Measurements from ENCODE around the gene RCAN3. TPM values are rescaled to one million over a fixed set of nuclear protein-coding genes. Genes with fewer than 3 reads are reported as not detected.

RCAN3 gene
- total and polyA plus RNA-seq, 5 experiments from 2014 or later = 103 to 217 (median 152) TPM

- H3K27me3 Mint-ChIP-seq = no peaks in the 10 kb centered on the region
- H3K27ac Mint-ChIP-seq = peak overlapping the region in 2 of 10 donors; percentile 13 to 29
- no peaks in the 10 kb centered on the region for H3K9me3 Mint-ChIP-seq
- ATAC-seq (no peak), DNase-seq (no peak)
- H3K36me3 Mint-ChIP-seq = no peaks in the 10 kb centered on the region
- POLR2A ChIA-PET = no interaction called here
- no peak overlapping the region for H3K4me3 Mint-ChIP-seq
- H3K4me1 Mint-ChIP-seq = peaks cover 4 to 13% (median 8%) of the 10 kb centered on the region in 4 donors
Observed at GRCh38 chr1:24566236-24566867, 63.7 kb downstream of the RCAN3 start.

GRCh38 chr1:24567792-24568388 lies 65.3 kb downstream of the RCAN3 start:
- ATAC-seq = peak; percentile 25 to 53
- no peaks in the 10 kb centered on the region for H3K27me3 Mint-ChIP-seq
- no peaks in the 10 kb centered on the region for H3K9me3 Mint-ChIP-seq
- POLR2A ChIA-PET = no interaction called here
- DNase-seq = peak in 2 of 10 donors; percentile 15 to 17
- H3K27ac Mint-ChIP-seq = peak overlapping the region in 4 of 10 donors; percentile 2 to 66 (median 25)
- no peak overlapping the region for H3K4me3 Mint-ChIP-seq
- H3K4me1 Mint-ChIP-seq = peaks cover 10 to 14% (median 12%) of the 10 kb centered on the region in 4 donors
- no peaks in the 10 kb centered on the region for H3K36me3 Mint-ChIP-seq

GRCh38 chr1:24568475-24568874 lies 65.8 kb downstream of the RCAN3 start:
- no peak for ATAC-seq
- POLR2A ChIA-PET = no interaction called here
- H3K4me1 Mint-ChIP-seq = peaks cover 10 to 15% (median 12%) of the 10 kb centered on the region in 4 donors
- H3K27ac Mint-ChIP-seq = peak overlapping the region in 4 of 10 donors; percentile 2 to 66 (median 25)
- no peak overlapping the region for H3K4me3 Mint-ChIP-seq
- H3K9me3 Mint-ChIP-seq = no peaks in the 10 kb centered on the region
- H3K36me3 Mint-ChIP-seq = no peaks in the 10 kb centered on the region
- no peaks in the 10 kb centered on the region for H3K27me3 Mint-ChIP-seq
- no peak for DNase-seq

- Mint-ChIP-seq H3K4me3 (no peak overlapping the region), H3K9me3 (no peaks in the 10 kb centered on the region), H3K4me1 (peaks cover 10 to 15% (median 12%) of the 10 kb centered on the region in 4 donors), H3K27me3 (no peaks in the 10 kb centered on the region), H3K27ac (peak overlapping the region in 3 of 10 donors; percentile 46 to 66 (median 59)), H3K36me3 (no peaks in the 10 kb centered on the region)
- ATAC-seq (no peak), DNase-seq (no peak)
- POLR2A ChIA-PET = no interaction called here
Observed at GRCh38 chr1:24570265-24571125, 67.9 kb downstream of the RCAN3 start.

GRCh38 chr1:24572301-24572700 lies 69.7 kb downstream of the RCAN3 start:
- no peaks in the 10 kb centered on the region for H3K9me3 Mint-ChIP-seq
- H3K27ac Mint-ChIP-seq = peak overlapping the region in 7 of 10 donors; percentile 26 to 92 (median 79)
- no peaks in the 10 kb centered on the region for H3K27me3 Mint-ChIP-seq
- ATAC-seq (peak in 1 of 2 donors; percentile 32), DNase-seq (no peak)
- peak overlapping the region in 8 of 10 donors; percentile 37 to 80 (median 66) for H3K4me3 Mint-ChIP-seq
- no peaks in the 10 kb centered on the region for H3K36me3 Mint-ChIP-seq
- H3K4me1 Mint-ChIP-seq = peaks cover 10 to 15% (median 12%) of the 10 kb centered on the region in 4 donors
- POLR2A ChIA-PET = no interaction called here

GRCh38 chr1:24575905-24576587 lies 73.4 kb downstream of the RCAN3 start:
- POLR2A ChIA-PET = interaction anchor here (0.6 to 0.7 kb wide), 3 partner anchors 89 to 180 kb away, joined by 3 read pairs; no protein-coding TSS in a partner anchor
- Mint-ChIP-seq H3K4me3 (no peak overlapping the region), H3K27ac (peak overlapping the region in 1 of 10 donors; percentile 53), H3K4me1 (peaks cover 10 to 13% (median 11%) of the 10 kb centered on the region in 4 donors), H3K27me3 (no peaks in the 10 kb centered on the region), H3K9me3 (peaks cover 0 to 3% (median 0%) of the 10 kb centered on the region in 9 donors), H3K36me3 (no peaks in the 10 kb centered on the region)
- DNase-seq (no peak), ATAC-seq (no peak)

- ATAC-seq = no peak
- Mint-ChIP-seq H3K36me3 (peaks cover 0 to 2% (median 0%) of the 10 kb centered on the region in 3 donors), H3K9me3 (peaks cover 0 to 3% (median 0%) of the 10 kb centered on the region in 9 donors)
Observed at GRCh38 chr1:24578846-24579245, 76.2 kb downstream of the RCAN3 start.

GRCh38 chr1:24580756-24581155 lies 78.1 kb downstream of the RCAN3 start:
- no peak overlapping the region for H3K27ac Mint-ChIP-seq
- H3K9me3 Mint-ChIP-seq = peaks cover 0 to 3% (median 0%) of the 10 kb centered on the region in 9 donors
- ATAC-seq (no peak), DNase-seq (no peak)
- no peaks in the 10 kb centered on the region for H3K27me3 Mint-ChIP-seq
- H3K4me1 Mint-ChIP-seq = peaks cover 0 to 2% (median under 1%) of the 10 kb centered on the region in 4 donors
- POLR2A ChIA-PET = no interaction called here
- no peak overlapping the region for H3K4me3 Mint-ChIP-seq
- H3K36me3 Mint-ChIP-seq = peaks cover 0 to 2% (median 0%) of the 10 kb centered on the region in 3 donors

More at GRCh38 chr1:24578846-24579245, 76.2 kb downstream of the RCAN3 start:
- DNase-seq = no peak
- POLR2A ChIA-PET = no interaction called here
- Mint-ChIP-seq H3K27me3 (no peaks in the 10 kb centered on the region), H3K4me3 (no peak overlapping the region), H3K4me1 (peaks cover 0 to 2% (median 0%) of the 10 kb centered on the region in 4 donors), H3K27ac (no peak overlapping the region)

- H3K9me3 Mint-ChIP-seq = peaks cover 0 to under 1% (median 0%) of the 10 kb centered on the region in 9 donors
- H3K27me3 Mint-ChIP-seq = no peaks in the 10 kb centered on the region
- peaks cover 7 to 10% (median 9%) of the 10 kb centered on the region in 4 donors for H3K4me1 Mint-ChIP-seq
- no peak for ATAC-seq
- H3K36me3 Mint-ChIP-seq = peaks cover 0 to 2% (median 0%) of the 10 kb centered on the region in 3 donors
- POLR2A ChIA-PET = interaction anchor here (0.5 to 1.2 kb wide), 3 partner anchors 21 to 123 kb away, joined by 3 to 4 read pairs (median 3); no protein-coding TSS in a partner anchor
- DNase-seq = no peak
- peak overlapping the region in 2 of 10 donors; percentile 54 to 87 for H3K27ac Mint-ChIP-seq
- no peak overlapping the region for H3K4me3 Mint-ChIP-seq
Observed at GRCh38 chr1:24584171-24584647, 81.6 kb downstream of the RCAN3 start.

- H3K36me3 Mint-ChIP-seq = peaks cover 0 to 2% (median 0%) of the 10 kb centered on the region in 3 donors
- H3K4me1 Mint-ChIP-seq = peaks cover 7 to 10% (median 9%) of the 10 kb centered on the region in 4 donors
- no peak overlapping the region for H3K4me3 Mint-ChIP-seq
- POLR2A ChIA-PET = interaction anchor here (0.6 to 2.4 kb wide), 3 partner anchors 78 to 84 kb away, joined by 3 to 20 read pairs (median 3); partner anchors contain the start of gene RCAN3
- H3K27me3 Mint-ChIP-seq = no peaks in the 10 kb centered on the region
- H3K27ac Mint-ChIP-seq = peak overlapping the region in 2 of 10 donors; percentile 46 to 87
- ATAC-seq = no peak
- no peak for DNase-seq
- no peaks in the 10 kb centered on the region for H3K9me3 Mint-ChIP-seq
Observed at GRCh38 chr1:24586119-24586518, 83.5 kb downstream of the RCAN3 start.

GRCh38 chr1:24586970-24587820 lies 84.6 kb downstream of the RCAN3 start:
- peak; percentile 100 for ATAC-seq
- peak in 9 of 10 donors; percentile 36 to 82 (median 74) for DNase-seq
- Mint-ChIP-seq H3K9me3 (no peaks in the 10 kb centered on the region), H3K27ac (peak overlapping the region; percentile 55 to 94 (median 90)), H3K4me3 (peak overlapping the region in 4 of 10 donors; percentile 15 to 53 (median 26)), H3K27me3 (no peaks in the 10 kb centered on the region), H3K4me1 (peaks cover 9 to 10% (median 9%) of the 10 kb centered on the region in 4 donors), H3K36me3 (peaks cover 0 to 2% (median 0%) of the 10 kb centered on the region in 3 donors)
- POLR2A ChIA-PET = interaction anchor here (0.5 to 2.4 kb wide), 10 partner anchors 56 to 1822 kb away, joined by 3 to 20 read pairs (median 4); partner anchors contain the start of genes NIPAL3, RCAN3 and SRRM1
